Mesodermal cell (in vitro differentiated cells): ENCODE measurements around the gene PC.

Experiments used
- H3K27ac ChIP-seq: 2 replicates; pipeline ENCODE4 v1.7.0; 2013; ENCODE audit warnings: mild to moderate bottlenecking, low read depth, low read length, moderate library complexity; ENCODE audit not compliant: severe bottlenecking
- H3K36me3 ChIP-seq: 2 replicates; pipeline ENCODE4 v1.7.1; 2013; ENCODE audit warnings: mild to moderate bottlenecking, low read length, moderate library complexity; ENCODE audit not compliant: control insufficient read depth, insufficient read depth
- H3K4me1 ChIP-seq: one replicate; pipeline ENCODE4 v1.7.1; 2013; ENCODE audit warnings: mild to moderate bottlenecking, low read length; ENCODE audit not compliant: insufficient read depth, control insufficient read depth, poor library complexity, severe bottlenecking
- H3K4me3 ChIP-seq: 2 replicates; pipeline ENCODE4 v1.7.0; 2013; ENCODE audit warnings: low read length, control low read depth, mild to moderate bottlenecking; ENCODE audit not compliant: insufficient read depth, poor library complexity, severe bottlenecking; ENCODE audit errors: extremely low read depth
- H3K9me3 ChIP-seq: 2 replicates; pipeline ENCODE4 v1.7.1; 2013; ENCODE audit warnings: mild to moderate bottlenecking, low read length, moderate library complexity; ENCODE audit not compliant: control insufficient read depth
- WGBS, 2 experiments: methylation state at CpG; one replicate each; pipeline ENCODE4 v1.1.5; 2013; ENCODE audit warnings: missing lambda C conversion rate in 2 of 2; ENCODE audit not compliant: insufficient coverage in 2 of 2; 5-methylcytosine and 5-hydroxymethylcytosine counted together

The PC gene

GRCh38 chr11:66978717-66979116 lies 20.5 kb upstream of the PC start:
- Histone ChIP-seq H3K4me3 (no peak overlapping the region), H3K4me1 (no peaks in the 10 kb centered on the region), H3K9me3 (no peaks in the 10 kb centered on the region), H3K36me3 (no peaks in the 10 kb centered on the region), H3K27ac (no peak overlapping the region)
- 85 to 95% methylated on average over 3 to 5 of the region's 6 CpGs for WGBS, 2 experiments

GRCh38 chr11:66978229-66978628 lies 20.0 kb upstream of the PC start:
- H3K9me3 ChIP-seq: no peaks in the 10 kb centered on the region
- no peak overlapping the region for H3K4me3 ChIP-seq
- H3K27ac ChIP-seq: no peak overlapping the region
- no peaks in the 10 kb centered on the region for H3K36me3 ChIP-seq
- 80 to 100% methylated on average over 1 of the region's 2 CpGs for WGBS, 2 experiments
- no peaks in the 10 kb centered on the region for H3K4me1 ChIP-seq

GRCh38 chr11:66976925-66977324 lies 18.7 kb upstream of the PC start:
- Histone ChIP-seq H3K4me1 (no peaks in the 10 kb centered on the region), H3K9me3 (no peaks in the 10 kb centered on the region), H3K36me3 (no peaks in the 10 kb centered on the region), H3K4me3 (no peak overlapping the region), H3K27ac (no peak overlapping the region)
- 69% methylated on average over 2 of the region's 6 CpGs; no CpG with 5 or more reads in 1 of the 2 experiments for WGBS, 2 experiments

GRCh38 chr11:66976028-66976467 lies 17.9 kb upstream of the PC start:
- H3K36me3 ChIP-seq: no peaks in the 10 kb centered on the region
- WGBS, 2 experiments: 29 to 45% methylated on average over 6 to 8 of the region's 9 CpGs
- H3K4me1 ChIP-seq: peaks cover 6% of the 10 kb centered on the region
- no peak overlapping the region for H3K4me3 ChIP-seq
- no peak overlapping the region for H3K27ac ChIP-seq
- no peaks in the 10 kb centered on the region for H3K9me3 ChIP-seq

DNA sequence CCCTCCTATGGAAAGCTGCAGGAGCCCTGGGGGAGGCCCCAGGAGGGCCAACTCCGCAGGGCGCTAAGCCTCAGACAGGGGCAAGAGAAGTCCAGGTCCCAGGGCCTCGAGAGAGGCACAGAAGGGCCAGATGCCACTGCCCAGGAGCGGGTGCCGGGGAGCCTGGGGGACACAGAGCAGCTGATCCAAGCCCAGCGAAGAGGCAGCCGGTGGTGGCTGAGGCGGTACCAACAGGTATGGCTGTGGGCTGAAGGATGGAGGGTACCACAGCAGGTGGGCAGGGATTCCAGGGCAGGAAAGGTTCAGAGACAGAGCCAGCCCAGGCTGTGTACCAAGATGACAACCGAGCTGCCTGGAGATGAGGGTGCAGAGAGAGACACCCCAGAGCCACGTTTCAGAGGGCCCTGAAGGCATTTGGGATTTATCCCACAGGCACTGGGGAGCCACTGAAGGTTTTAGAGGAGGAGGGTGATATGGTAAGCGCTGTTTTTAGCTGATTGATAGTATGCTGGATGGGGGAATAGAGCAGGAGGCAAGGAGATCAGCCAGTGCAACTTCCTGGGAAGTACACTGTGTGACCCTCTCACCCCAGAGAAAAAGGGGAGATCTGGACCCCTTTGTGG lies 17.3 kb upstream of the PC start:
- 72 to 78% methylated on average over 10 to 11 of the region's 11 CpGs for WGBS, 2 experiments
- H3K4me3 ChIP-seq: no peak overlapping the region
- peaks cover 8% of the 10 kb centered on the region for H3K4me1 ChIP-seq
- H3K9me3 ChIP-seq: peaks cover 1% of the 10 kb centered on the region
- H3K27ac ChIP-seq: no peak overlapping the region
- H3K36me3 ChIP-seq: no peaks in the 10 kb centered on the region

DNA sequence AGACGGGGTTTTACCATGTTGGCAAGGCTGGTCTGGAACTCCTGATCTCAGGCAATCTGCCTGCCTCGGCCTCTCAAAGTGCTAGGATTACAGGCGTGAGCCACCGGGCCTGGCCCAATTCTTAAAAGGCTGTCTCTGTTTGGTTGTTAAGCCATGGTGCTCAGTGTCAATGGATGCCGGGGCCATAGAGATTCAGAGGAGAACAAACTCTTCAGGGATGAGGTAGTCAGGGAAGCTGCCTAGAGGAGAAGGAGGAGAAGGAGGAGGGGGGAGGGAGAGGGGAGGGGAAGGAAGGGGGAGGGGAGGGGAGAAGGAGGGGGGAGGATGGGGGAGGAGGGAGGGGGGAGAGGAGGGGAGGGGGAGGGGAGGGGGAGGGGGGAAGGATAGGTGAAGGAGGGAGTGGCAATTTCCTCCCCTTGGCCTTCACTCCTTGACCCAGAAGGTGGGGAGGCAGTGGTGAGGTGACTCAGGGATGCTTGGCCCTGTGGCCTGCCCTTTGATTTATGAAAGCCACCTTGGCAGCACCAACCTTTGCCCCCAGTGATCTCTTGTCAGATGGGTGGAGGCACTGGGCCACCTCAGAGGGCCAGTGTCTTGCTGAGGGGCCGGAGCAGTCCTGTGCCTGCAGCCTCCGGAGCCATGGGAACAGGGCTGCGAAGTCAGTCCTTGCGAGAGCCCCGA lies 16.7 kb upstream of the PC start, which contains the start of gene C11orf86:
Gene C11orf86, plus strand, starts transcription at position 581 of the 681 bp plus-strand sequence. Its CDS starts 59 bp downstream, at position 640.
- 78 to 84% methylated on average over 5 to 10 of the region's 10 CpGs for WGBS, 2 experiments
- H3K27ac ChIP-seq: no peak within 1 kb of the TSS

GRCh38 chr11:66973956-66974580 lies 15.9 kb upstream of the PC start:
- no peaks in the 10 kb centered on the region for H3K36me3 ChIP-seq
- peaks cover 8% of the 10 kb centered on the region for H3K4me1 ChIP-seq
- peaks cover 6% of the 10 kb centered on the region for H3K9me3 ChIP-seq
- no peak overlapping the region for H3K27ac ChIP-seq
- H3K4me3 ChIP-seq: no peak overlapping the region
- 86 to 92% methylated on average over 3 to 4 of the region's 8 CpGs for WGBS, 2 experiments

More for the DNA sequence above, 16.7 kb upstream of the PC start, which contains the start of gene C11orf86:
- Histone ChIP-seq H3K9me3 (peaks cover 6% of the 10 kb centered on the region), H3K36me3 (no peaks in the 10 kb centered on the region), H3K4me3 (no peak within 1 kb of the TSS), H3K4me1 (peaks cover 8% of the 10 kb centered on the region)

DNA sequence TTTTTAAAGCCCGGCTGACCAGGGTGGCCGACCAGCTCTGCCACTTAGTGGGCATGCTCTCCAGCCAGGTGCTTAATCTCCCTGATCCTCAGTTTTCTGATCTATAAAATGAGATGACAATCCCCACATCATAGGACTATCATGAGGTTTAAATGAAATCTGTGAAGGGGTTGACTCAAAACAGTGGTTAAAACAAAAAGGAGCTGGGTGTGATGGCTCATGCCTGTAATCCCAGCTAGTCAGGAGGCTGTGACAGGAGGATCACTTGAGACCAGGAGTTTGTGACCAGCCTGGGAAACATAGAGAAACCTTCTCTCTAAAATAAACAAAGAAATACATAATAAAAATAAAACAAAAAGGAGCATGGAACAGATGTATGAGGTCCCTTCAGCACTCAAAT lies 13.3 kb upstream of the PC start:
- H3K9me3 ChIP-seq: peaks cover 6% of the 10 kb centered on the region
- no peak overlapping the region for H3K4me3 ChIP-seq
- H3K27ac ChIP-seq: no peak overlapping the region
- peaks cover 8% of the 10 kb centered on the region for H3K4me1 ChIP-seq
- WGBS, 2 experiments: 100% methylated on average over 1 of the region's 2 CpGs; no CpG with 5 or more reads in 1 of the 2 experiments
- no peaks in the 10 kb centered on the region for H3K36me3 ChIP-seq

DNA sequence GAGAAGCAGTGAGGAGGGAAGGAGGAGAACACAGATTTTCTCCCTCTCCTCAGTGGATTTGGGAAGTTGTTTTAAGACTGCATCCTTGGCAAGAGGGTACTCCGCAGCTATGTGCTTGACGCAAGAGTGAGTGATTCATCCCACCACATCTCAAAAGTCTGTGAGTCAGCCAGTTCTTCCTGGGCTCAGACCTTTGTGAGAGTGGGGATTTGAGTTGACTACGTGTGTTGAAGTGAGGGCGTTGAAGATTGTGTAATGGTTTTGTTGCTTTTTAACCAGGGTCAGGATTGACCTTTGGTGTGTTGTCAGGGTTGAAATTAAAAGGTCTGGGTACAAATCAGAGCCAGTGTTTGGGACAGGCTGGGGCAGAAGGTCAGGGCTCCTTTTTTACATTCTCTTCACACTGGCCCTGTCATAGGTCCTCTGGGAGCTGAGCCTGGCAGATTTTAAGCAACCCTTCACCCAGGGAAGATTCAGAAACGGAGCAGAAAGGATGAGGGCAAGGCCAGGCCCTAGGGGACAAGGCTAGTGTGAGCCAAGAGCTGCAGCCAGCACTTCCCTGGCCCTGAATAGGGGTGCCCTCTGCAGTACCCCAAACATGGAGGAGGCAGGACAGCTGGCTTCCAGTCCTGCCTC lies 12.7 kb upstream of the PC start:
- H3K36me3 ChIP-seq: no peaks in the 10 kb centered on the region
- H3K4me3 ChIP-seq: no peak overlapping the region
- peaks cover 6% of the 10 kb centered on the region for H3K9me3 ChIP-seq
- 71 to 76% methylated on average over 3 of the region's 5 CpGs for WGBS, 2 experiments
- peak overlapping the region; percentile 56 for H3K27ac ChIP-seq
- H3K4me1 ChIP-seq: peaks cover 8% of the 10 kb centered on the region

- peaks cover 6% of the 10 kb centered on the region for H3K9me3 ChIP-seq
- H3K4me3 ChIP-seq: no peak overlapping the region
- peaks cover 8% of the 10 kb centered on the region for H3K4me1 ChIP-seq
- no peaks in the 10 kb centered on the region for H3K36me3 ChIP-seq
- peak overlapping the region; percentile 56 for H3K27ac ChIP-seq
- 94 to 96% methylated on average over 4 of the region's 4 CpGs for WGBS, 2 experiments
These were observed 12.2 kb upstream of the PC start for GRCh38 chr11:66970371-66970806.
